IgD-negative memory B cell (primary cell): ENCODE measurements around the gene ACOX3. TPM values are rescaled to one million over a fixed set of nuclear protein-coding genes. Genes with fewer than 3 reads are reported as not detected.

Source experiments
- polyA plus RNA-seq: library from polyadenylated mRNA; unstranded; fragments of 300-500 nt; fragmentation: Illumina TruSeq; gene quantifications from one replicate; pipeline ENCODE4 v1.2.3, GENCODE V29; 2021

Gene ACOX3
- polyA plus RNA-seq, 1 donor from 2014 or later = 13.1 TPM

Other genes with a start within 250 kb of the ACOX3 start
- 39.8 TPM for gene SH3TC1, start 241.4 kb downstream of the ACOX3 start, polyA plus RNA-seq
- not detected for gene HTRA3, start 171.0 kb downstream of the ACOX3 start, polyA plus RNA-seq
- gene TRMT44, start 54 bp upstream of the ACOX3 start, polyA plus RNA-seq = 18.0 TPM
- gene GPR78, start 139.7 kb upstream of the ACOX3 start, polyA plus RNA-seq = not detected
- gene CPZ, start 152.0 kb upstream of the ACOX3 start, polyA plus RNA-seq = not detected